Spleen (tissue), 11 donors: ENCODE data around the gene NCOA3. TPM values are rescaled to one million over a fixed set of nuclear protein-coding genes. Genes with fewer than 3 reads are reported as not detected.
"Not testable (repeated sequence)": the region's sequence is repeated elsewhere in the genome, so short reads cannot be mapped to it uniquely, and the experiment has no call there.

Experiments
- DNase-seq: peaks from one replicate; pipeline ENCODE4 v3.0.0-alpha.2; 2020
- H3K27ac ChIP-seq, 8 donors: fragments of 200-600 bp; sonication (generic) in 7 of 8; 1 replicate in 4 of 8; 2 replicates in 4 of 8; pipeline versions ENCODE4 v1.5.0 to v1.8.0; 2016 to 2021; ENCODE audit warnings: inconsistent platforms in 4 of 8, mild to moderate bottlenecking in 4 of 8, moderate library complexity in 1 of 8
- H3K27me3 ChIP-seq, 7 donors: fragments of 200-600 bp; sonication (generic) in 6 of 7; replicated peaks in 1 of 7; 1 replicate in 4 of 7; 2 replicates in 3 of 7; pipeline versions ENCODE4 v1.5.0 to v1.8.0; 2016 to 2021; ENCODE audit warnings: inconsistent platforms in 3 of 7, mild to moderate bottlenecking in 1 of 7
- H3K36me3 ChIP-seq, 6 donors: fragments of 200-600 bp; sonication (generic) in 5 of 6; 1 replicate in 4 of 6; 2 replicates in 2 of 6; pipeline versions ENCODE4 v1.5.0 to v1.8.0; 2016 to 2021; ENCODE audit warnings: inconsistent platforms in 2 of 6
- H3K4me1 ChIP-seq, 6 donors: fragments of 200-600 bp; sonication (generic) in 5 of 6; 1 replicate in 3 of 6; 2 replicates in 3 of 6; pipeline versions ENCODE4 v1.5.0 to v1.8.0; 2016 to 2021; ENCODE audit warnings: inconsistent platforms in 3 of 6
- H3K4me3 ChIP-seq, 8 donors: fragments of 200-600 bp; sonication (generic) in 7 of 8; 1 replicate in 4 of 8; 2 replicates in 4 of 8; pipeline versions ENCODE4 v1.5.0 to v1.8.0; 2016 to 2021; ENCODE audit warnings: inconsistent platforms in 4 of 8, mild to moderate bottlenecking in 4 of 8, moderate library complexity in 2 of 8
- H3K9me3 ChIP-seq, 8 donors: fragments of 200-600 bp; sonication (generic) in 7 of 8; 1 replicate in 4 of 8; 2 replicates in 4 of 8; pipeline versions ENCODE4 v1.5.0 to v1.8.0; 2016 to 2021; ENCODE audit warnings: inconsistent platforms in 4 of 8
- POLR2A ChIP-seq, 3 donors: fragments of 450-650 bp; IDR thresholded peaks; one replicate each; pipeline ENCODE4 v1.5.1; 2017; ENCODE audit warnings: antibody characterized with exemption in 3 of 3, mild to moderate bottlenecking in 1 of 3
- POLR2AphosphoS5 ChIP-seq, 3 donors: sonication (generic); formaldehyde crosslinking; IDR thresholded peaks; one replicate each; pipeline ENCODE4 v1.5.1; 2017; ENCODE audit warnings: antibody characterized with exemption in 3 of 3
- WGBS, 5 donors: extraction: QIAGEN DNeasy Blood & Tissue Kit in 3 of 5; methylation state at CpG; one replicate each; pipeline versions ENCODE4 v1.1.5 to v1.1.7; 2013 to 2018; 5-methylcytosine and 5-hydroxymethylcytosine counted together
- intact Hi-C: fragments of 100-400 bp; cut with DNase I; formaldehyde crosslinking; loops from one replicate; pipeline ENCODE4 v1.15.0; 2023; ENCODE audit warnings: low total_unique reads
- polyA plus RNA-seq, 3 donors: library from polyadenylated mRNA; stranded (reverse); fragments of 200-250 nt; gene quantifications; one replicate each; pipeline ENCODE4 v1.2.1, GENCODE V29; 2013
- total RNA-seq, 7 donors: library from RNA; depleted of rRNA in 3 of 7; stranded (reverse); fragments of >200 nt in 3 of 7; fragmentation: NEBNext Ultra II Directional in 4 of 7; extraction: Animal tissue kit (Norgen Biotek cat#: 25700) in 4 of 7; gene quantifications; one replicate each; pipeline versions ENCODE4 v1.1.0 to v1.2.1, GENCODE V29; 2016 to 2021
- TF ChIP-seq, protein P1 (sequence below), 11 experiments: fragments of 200-600 bp in 7 of 11; fragments of 450-650 bp in 4 of 11; sonication (generic) in 4 of 11; IDR thresholded peaks in 8 of 11; conservative IDR thresholded peaks in 3 of 11; 1 replicate in 7 of 11; 2 replicates in 4 of 11; pipeline versions ENCODE4 v1.4.0 to v1.8.0; 2016 to 2021; ENCODE audit warnings: antibody characterized with exemption in 11 of 11, inconsistent platforms in 4 of 11, mild to moderate bottlenecking in 1 of 11
- donor health status: healthy with polysubstance abuse.
- donor health status: DM: no; HTN: no; CAD: no; lungs with moderate emphysema.
- donor health status: DM: no; HTN: no; CAD: no.
- donor health status: Bipolar disorder and iron deficiency.
- donor health status: healthy.
- donor health status: DM: no; HTN: no; CAD: no.
- donor health status: DM: yes; HTN: yes; CAD: no.

NCOA3 gene
- total and polyA plus RNA-seq, 10 donors = 12.5 to 93.7 (median 82.2) TPM

DNA sequence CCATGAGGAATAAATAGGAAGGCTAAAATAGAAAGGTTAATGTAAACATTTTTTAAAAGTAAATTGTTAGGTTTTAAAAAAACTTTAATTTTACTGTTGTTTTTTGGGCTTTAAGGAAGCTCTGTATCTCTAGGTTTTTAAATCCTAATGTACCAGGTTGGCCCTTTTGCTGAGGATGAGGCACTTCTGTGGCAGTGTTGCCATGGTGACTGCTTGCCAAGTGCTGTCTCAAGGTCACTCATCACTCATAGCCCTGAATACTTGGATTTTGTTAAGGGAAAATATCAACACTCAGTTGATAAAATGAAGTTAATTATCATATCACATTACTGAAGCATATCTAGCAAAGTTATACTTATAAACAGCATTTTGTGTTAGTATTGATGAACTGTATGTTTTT lies 50.2 kb downstream of the NCOA3 start:
- Histone ChIP-seq H3K4me1 (peaks cover 5 to 68% (median 18%) of the 10 kb centered on the region in 6 donors), H3K27ac (no peak overlapping the region), H3K9me3 (no peaks in the 10 kb centered on the region), H3K36me3 (peaks cover 0 to 13% (median 0%) of the 10 kb centered on the region in 6 donors), H3K4me3 (no peak overlapping the region), H3K27me3 (no peaks in the 10 kb centered on the region)
- intact Hi-C loops = no loop called here
- no peak for DNase-seq
- no peak for TF ChIP-seq POLR2A (IDR thresholded peaks at IDR 0.05)
- no peak for TF ChIP-seq POLR2AphosphoS5 (IDR thresholded peaks at IDR 0.05)
- TF ChIP-seq, protein P1, sequence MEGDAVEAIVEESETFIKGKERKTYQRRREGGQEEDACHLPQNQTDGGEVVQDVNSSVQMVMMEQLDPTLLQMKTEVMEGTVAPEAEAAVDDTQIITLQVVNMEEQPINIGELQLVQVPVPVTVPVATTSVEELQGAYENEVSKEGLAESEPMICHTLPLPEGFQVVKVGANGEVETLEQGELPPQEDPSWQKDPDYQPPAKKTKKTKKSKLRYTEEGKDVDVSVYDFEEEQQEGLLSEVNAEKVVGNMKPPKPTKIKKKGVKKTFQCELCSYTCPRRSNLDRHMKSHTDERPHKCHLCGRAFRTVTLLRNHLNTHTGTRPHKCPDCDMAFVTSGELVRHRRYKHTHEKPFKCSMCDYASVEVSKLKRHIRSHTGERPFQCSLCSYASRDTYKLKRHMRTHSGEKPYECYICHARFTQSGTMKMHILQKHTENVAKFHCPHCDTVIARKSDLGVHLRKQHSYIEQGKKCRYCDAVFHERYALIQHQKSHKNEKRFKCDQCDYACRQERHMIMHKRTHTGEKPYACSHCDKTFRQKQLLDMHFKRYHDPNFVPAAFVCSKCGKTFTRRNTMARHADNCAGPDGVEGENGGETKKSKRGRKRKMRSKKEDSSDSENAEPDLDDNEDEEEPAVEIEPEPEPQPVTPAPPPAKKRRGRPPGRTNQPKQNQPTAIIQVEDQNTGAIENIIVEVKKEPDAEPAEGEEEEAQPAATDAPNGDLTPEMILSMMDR (IDR thresholded peaks at IDR 0.05 in 8 of 11, conservative IDR thresholded peaks at IDR 0.05 in 3 of 11) = no peak

DNA sequence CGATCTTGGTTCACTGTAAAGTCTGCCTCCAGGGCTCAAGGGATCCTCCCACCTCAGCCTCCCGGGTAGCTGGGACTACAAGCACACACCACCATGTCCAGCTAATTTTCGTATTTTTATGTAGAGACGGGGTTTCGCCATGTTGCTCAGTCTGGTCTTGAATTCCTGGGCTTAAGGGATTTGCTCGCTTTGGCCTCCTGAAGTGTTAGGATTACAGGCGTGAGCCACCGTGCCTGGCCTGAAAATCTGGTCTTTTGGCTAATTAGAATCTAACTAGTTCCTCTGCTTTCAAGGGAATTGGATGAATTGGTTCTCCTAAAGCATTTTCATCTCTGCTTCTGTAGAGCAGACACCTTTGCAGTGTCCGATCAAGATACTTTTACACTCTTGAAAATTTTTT lies 51.3 kb downstream of the NCOA3 start:
- no peak overlapping the region for H3K27ac ChIP-seq
- H3K36me3 ChIP-seq = peaks cover 0 to 1% (median 0%) of the 10 kb centered on the region in 6 donors
- H3K9me3 ChIP-seq = no peaks in the 10 kb centered on the region
- WGBS, 5 donors = 97% methylated on average over 9 of the region's 9 CpGs
- peaks cover 6 to 68% (median 28%) of the 10 kb centered on the region in 6 donors for H3K4me1 ChIP-seq
- TF ChIP-seq POLR2AphosphoS5 (IDR thresholded peaks at IDR 0.05) = peak in 1 of 3 donors; percentile 6
- TF ChIP-seq, protein P1 (IDR thresholded peaks at IDR 0.05 in 8 of 11, conservative IDR thresholded peaks at IDR 0.05 in 3 of 11) = no peak
- TF ChIP-seq POLR2A (IDR thresholded peaks at IDR 0.05) = no peak
- no peak for DNase-seq
- H3K27me3 ChIP-seq = no peaks in the 10 kb centered on the region
- intact Hi-C loops = no loop called here
- H3K4me3 ChIP-seq = no peak overlapping the region

DNA sequence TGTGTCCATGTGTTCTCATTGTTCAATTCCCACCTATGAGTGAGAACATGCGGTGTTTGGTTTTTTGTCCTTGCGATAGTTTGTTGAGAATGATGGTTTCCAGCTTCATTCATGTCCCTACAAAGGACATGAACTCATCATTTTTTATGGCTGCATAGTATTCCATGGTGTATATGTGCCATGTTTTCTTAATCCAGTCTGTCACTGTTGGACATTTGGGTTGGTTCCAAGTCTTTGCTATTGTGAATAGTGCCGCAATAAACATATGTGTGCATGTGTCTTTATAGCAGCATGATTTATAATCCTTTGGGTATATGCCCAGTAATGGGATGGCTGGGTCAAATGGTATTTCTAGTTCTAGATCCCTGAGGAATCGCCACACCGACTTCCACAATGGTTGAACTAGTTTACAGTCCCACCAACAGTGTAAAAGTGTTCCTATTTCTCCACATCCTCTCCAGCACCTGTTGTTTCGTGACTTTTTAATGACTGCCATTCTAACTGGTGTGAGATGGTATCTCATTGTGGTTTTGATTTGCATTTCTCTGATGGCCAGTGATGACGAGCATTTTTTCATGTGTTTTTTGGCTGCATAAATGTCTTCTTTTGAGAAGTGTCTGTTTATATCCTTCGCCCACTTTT lies 52.0 kb downstream of the NCOA3 start:
- H3K27me3 ChIP-seq, H3K9me3 ChIP-seq, intact Hi-C loops, H3K36me3 ChIP-seq, H3K27ac ChIP-seq, H3K4me3 ChIP-seq, DNase-seq: not testable (repeated sequence)
- peaks cover 6 to 68% (median 34%) of the 10 kb centered on the region in 6 donors for H3K4me1 ChIP-seq
- WGBS, 5 donors = 86 to 100% (median 96%) methylated on average over 1 to 8 of the region's 8 CpGs

DNA sequence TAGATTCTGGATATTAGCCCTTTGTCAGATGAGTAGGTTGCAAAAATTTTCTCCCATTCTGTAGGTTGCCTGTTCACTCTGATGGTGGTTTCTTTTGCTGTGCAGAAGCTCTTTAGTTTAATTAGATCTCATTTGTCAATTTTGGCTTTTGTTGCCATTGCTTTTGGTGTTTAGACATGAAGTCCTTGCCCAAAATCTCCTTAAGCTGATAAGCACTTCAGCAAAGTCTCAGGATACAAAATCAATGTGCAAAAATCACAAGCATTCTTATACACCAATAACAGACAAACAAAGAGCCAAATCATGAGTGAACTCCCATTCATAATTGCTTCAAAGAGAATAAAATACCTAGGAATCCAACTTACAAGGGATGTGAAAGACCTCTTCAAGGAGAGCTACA lies 52.6 kb downstream of the NCOA3 start:
- H3K4me3 ChIP-seq, intact Hi-C loops, H3K27ac ChIP-seq, H3K9me3 ChIP-seq, H3K27me3 ChIP-seq, DNase-seq, H3K36me3 ChIP-seq: not testable (repeated sequence)
- peaks cover 6 to 68% (median 38%) of the 10 kb centered on the region in 6 donors for H3K4me1 ChIP-seq

DNA sequence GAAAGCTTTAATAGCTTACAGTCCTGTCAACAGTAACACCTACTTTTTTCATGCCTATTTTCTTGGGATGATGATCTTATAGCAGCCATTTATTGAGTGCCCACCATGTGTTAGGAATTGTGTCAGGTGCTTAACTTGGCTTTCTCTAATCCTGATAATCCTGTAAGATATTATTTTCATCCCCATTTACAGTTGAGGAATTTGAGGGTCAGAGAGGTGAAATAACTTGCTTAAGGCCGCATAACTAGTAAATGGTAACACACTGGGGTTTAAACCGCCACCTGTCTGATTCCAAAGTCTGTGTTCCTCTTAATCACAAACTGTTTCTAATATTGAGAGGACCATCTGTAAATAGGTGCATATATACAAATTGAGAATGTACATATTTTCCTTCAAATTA lies 55.5 kb downstream of the NCOA3 start:
- intact Hi-C loops = no loop called here
- H3K27ac ChIP-seq = no peak overlapping the region

More for the DNA sequence above, 55.5 kb downstream of the NCOA3 start:
- H3K4me3 ChIP-seq = no peak overlapping the region
- no peaks in the 10 kb centered on the region for H3K36me3 ChIP-seq
- DNase-seq = no peak
- H3K4me1 ChIP-seq = peaks cover 17 to 68% (median 56%) of the 10 kb centered on the region in 6 donors
- 63 to 97% (median 88%) methylated on average over 2 of the region's 2 CpGs for WGBS, 5 donors
- TF ChIP-seq POLR2AphosphoS5 (IDR thresholded peaks at IDR 0.05) (no peak), POLR2A (IDR thresholded peaks at IDR 0.05) (no peak)
- TF ChIP-seq, protein P1 (IDR thresholded peaks at IDR 0.05 in 8 of 11, conservative IDR thresholded peaks at IDR 0.05 in 3 of 11) = no peak
- no peaks in the 10 kb centered on the region for H3K9me3 ChIP-seq
- H3K27me3 ChIP-seq = no peaks in the 10 kb centered on the region
